Endodermal cell (in vitro differentiated cells): ENCODE data around the gene ADD1. TPM values are rescaled to one million over a fixed set of nuclear protein-coding genes. Genes with fewer than 3 reads are reported as not detected.
A peak's percentile ranks its signal among the peaks of the same experiment; 100 is the strongest.

Experiments
- DNase-seq: peaks from one replicate; pipeline ENCODE4 v3.0.0-alpha.2; 2017
- H3K27ac ChIP-seq: 2 replicates; pipeline ENCODE4 v1.5.1; 2013; ENCODE audit warnings: mild to moderate bottlenecking, low read depth, low read length, moderate library complexity
- H3K27me3 ChIP-seq: 2 replicates; pipeline ENCODE4 v1.6.1; 2013; ENCODE audit warnings: mild to moderate bottlenecking, low read length, moderate library complexity; ENCODE audit not compliant: insufficient read depth, control insufficient read depth, poor library complexity, severe bottlenecking
- H3K36me3 ChIP-seq: 2 replicates; pipeline ENCODE4 v1.7.0; 2013; ENCODE audit warnings: mild to moderate bottlenecking, low read length, moderate library complexity; ENCODE audit not compliant: control insufficient read depth, insufficient read depth
- H3K4me1 ChIP-seq: one replicate; pipeline ENCODE4 v1.7.0; 2013; ENCODE audit warnings: low read length; ENCODE audit not compliant: control insufficient read depth, insufficient read depth
- H3K4me3 ChIP-seq: 2 replicates; pipeline ENCODE4 v1.5.1; 2013; ENCODE audit warnings: mild to moderate bottlenecking, low read length, moderate library complexity
- H3K9ac ChIP-seq: 2 replicates; pipeline ENCODE4 v1.6.1; 2013; ENCODE audit warnings: mild to moderate bottlenecking, low read length, moderate library complexity; ENCODE audit not compliant: poor library complexity, severe bottlenecking; ENCODE audit errors: extremely low read depth
- H3K9me3 ChIP-seq: 2 replicates; pipeline ENCODE4 v1.6.1; 2013; ENCODE audit warnings: mild to moderate bottlenecking, low read length, moderate library complexity; ENCODE audit not compliant: control insufficient read depth
- H3K27ac Mint-ChIP-seq: 2 replicates; pipeline ENCODE4 v1.8.0; 2020; ENCODE audit warnings: mixed read lengths
- H3K27me3 Mint-ChIP-seq: 2 replicates; pipeline ENCODE4 v1.8.0; 2021; ENCODE audit warnings: mild to moderate bottlenecking, mixed read lengths; ENCODE audit not compliant: insufficient read depth
- H3K36me3 Mint-ChIP-seq: 2 replicates; pipeline ENCODE4 v1.8.0; 2020; ENCODE audit warnings: low read depth, mixed read lengths
- H3K4me1 Mint-ChIP-seq: 2 replicates; pipeline ENCODE4 v1.8.0; 2020; ENCODE audit warnings: mixed read lengths
- H3K4me3 Mint-ChIP-seq: 2 replicates; pipeline ENCODE4 v1.8.0; 2020; ENCODE audit warnings: mild to moderate bottlenecking, moderate library complexity, mixed read lengths
- H3K9me3 Mint-ChIP-seq: 2 replicates; pipeline ENCODE4 v1.8.0; 2020; ENCODE audit warnings: mild to moderate bottlenecking, mixed read lengths
- WGBS, 2 experiments: methylation state at CpG; one replicate each; pipeline versions ENCODE4 v1.1.5 to v1.1.7; 2013; ENCODE audit warnings: missing lambda C conversion rate in 2 of 2, mixed read lengths in 1 of 2; ENCODE audit not compliant: insufficient coverage in 1 of 2, insufficient read length in 1 of 2; 5-methylcytosine and 5-hydroxymethylcytosine counted together
- total RNA-seq, 2 donors: library from RNA; stranded (reverse); fragmentation: NEBNext Ultra II Directional in 1 of 2; extraction: Animal tissue kit (Norgen Biotek cat#: 25700) in 1 of 2; gene quantifications; 2 replicates in 1 of 2; 3 replicates in 1 of 2; pipeline ENCODE4 v1.2.1, GENCODE V29; 2021
- TF ChIP-seq, protein P1 (sequence below): fragments of 200-600 bp; sonication (generic); conservative IDR thresholded peaks from 2 replicates; pipeline ENCODE4 v1.5.0; 2021; ENCODE audit warnings: antibody characterized with exemption, mild to moderate bottlenecking

The ADD1 gene
- total RNA-seq, 2 donors from 2014 or later, result 231 to 257 TPM

DNA sequence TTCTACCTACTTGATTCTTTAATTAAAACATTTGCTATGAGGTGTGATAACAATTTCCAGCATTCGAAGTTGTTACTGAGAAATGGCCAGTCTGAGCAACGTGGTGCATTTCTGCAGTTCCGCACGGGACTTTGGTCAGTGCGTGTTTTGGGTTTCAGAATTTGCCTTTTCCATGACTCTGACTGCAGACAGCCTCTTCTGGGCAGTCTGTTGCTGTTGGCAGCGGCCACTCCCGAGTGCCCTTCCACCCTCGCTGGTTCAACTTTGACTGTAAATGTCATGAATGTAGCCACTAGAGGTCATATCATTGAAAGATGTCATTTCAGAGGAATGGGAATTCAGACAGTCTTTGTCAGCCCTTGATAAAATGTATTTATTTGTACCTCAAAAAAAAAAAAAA is 65.9 kb downstream of the ADD1 start:
- H3K9me3 Mint-ChIP-seq, result no peaks in the 10 kb centered on the region
- TF ChIP-seq, protein P1, sequence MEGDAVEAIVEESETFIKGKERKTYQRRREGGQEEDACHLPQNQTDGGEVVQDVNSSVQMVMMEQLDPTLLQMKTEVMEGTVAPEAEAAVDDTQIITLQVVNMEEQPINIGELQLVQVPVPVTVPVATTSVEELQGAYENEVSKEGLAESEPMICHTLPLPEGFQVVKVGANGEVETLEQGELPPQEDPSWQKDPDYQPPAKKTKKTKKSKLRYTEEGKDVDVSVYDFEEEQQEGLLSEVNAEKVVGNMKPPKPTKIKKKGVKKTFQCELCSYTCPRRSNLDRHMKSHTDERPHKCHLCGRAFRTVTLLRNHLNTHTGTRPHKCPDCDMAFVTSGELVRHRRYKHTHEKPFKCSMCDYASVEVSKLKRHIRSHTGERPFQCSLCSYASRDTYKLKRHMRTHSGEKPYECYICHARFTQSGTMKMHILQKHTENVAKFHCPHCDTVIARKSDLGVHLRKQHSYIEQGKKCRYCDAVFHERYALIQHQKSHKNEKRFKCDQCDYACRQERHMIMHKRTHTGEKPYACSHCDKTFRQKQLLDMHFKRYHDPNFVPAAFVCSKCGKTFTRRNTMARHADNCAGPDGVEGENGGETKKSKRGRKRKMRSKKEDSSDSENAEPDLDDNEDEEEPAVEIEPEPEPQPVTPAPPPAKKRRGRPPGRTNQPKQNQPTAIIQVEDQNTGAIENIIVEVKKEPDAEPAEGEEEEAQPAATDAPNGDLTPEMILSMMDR, result no peak
- H3K4me3 Mint-ChIP-seq, result no peak overlapping the region
- no peak overlapping the region for H3K9ac ChIP-seq
- H3K4me1 Mint-ChIP-seq, result no peaks in the 10 kb centered on the region
- no peaks in the 10 kb centered on the region for H3K4me1 ChIP-seq
- H3K27me3 Mint-ChIP-seq, result no peaks in the 10 kb centered on the region
- no peak overlapping the region for H3K4me3 ChIP-seq
- DNase-seq, result no peak
- no peaks in the 10 kb centered on the region for H3K9me3 ChIP-seq
- H3K27ac Mint-ChIP-seq, result no peak overlapping the region
- WGBS, 2 experiments, result 92 to 95% methylated on average over 5 to 8 of the region's 8 CpGs
- H3K27ac ChIP-seq, result no peak overlapping the region
- peaks cover 97% of the 10 kb centered on the region for H3K36me3 ChIP-seq
- no peaks in the 10 kb centered on the region for H3K27me3 ChIP-seq
- H3K36me3 Mint-ChIP-seq, result peaks cover 91% of the 10 kb centered on the region

DNA sequence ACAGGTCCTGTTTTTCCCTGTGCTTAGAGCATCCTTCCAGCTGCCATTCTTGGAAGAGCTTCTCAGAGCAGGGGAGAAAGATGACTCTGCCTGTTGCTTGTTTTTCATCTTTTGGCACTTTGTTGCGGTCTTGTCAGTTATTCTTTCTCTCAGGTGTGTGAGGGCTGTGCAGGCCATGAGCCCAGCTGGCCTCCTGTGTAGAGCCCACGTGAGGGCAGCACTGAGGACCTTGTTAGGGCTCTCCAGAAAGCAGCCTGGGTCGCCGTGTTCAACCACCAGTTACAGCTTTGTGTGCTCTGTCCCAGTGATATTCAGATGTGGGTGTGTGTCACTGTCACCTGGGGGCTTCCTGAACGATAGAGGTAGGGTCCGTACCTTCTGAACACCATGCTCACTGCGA is 66.8 kb downstream of the ADD1 start:
- no peaks in the 10 kb centered on the region for H3K27me3 ChIP-seq
- H3K4me1 ChIP-seq, result no peaks in the 10 kb centered on the region
- Mint-ChIP-seq H3K4me1 (no peaks in the 10 kb centered on the region), H3K27me3 (no peaks in the 10 kb centered on the region), H3K27ac (peak overlapping the region; percentile 76), H3K36me3 (peaks cover 92% of the 10 kb centered on the region), H3K9me3 (no peaks in the 10 kb centered on the region), H3K4me3 (no peak overlapping the region)
- H3K9ac ChIP-seq, result no peak overlapping the region
- no peak overlapping the region for H3K4me3 ChIP-seq
- WGBS, 2 experiments, result 89 to 92% methylated on average over 6 to 7 of the region's 7 CpGs
- TF ChIP-seq, protein P1, result peak; percentile 64
- H3K36me3 ChIP-seq, result peaks cover 96% of the 10 kb centered on the region
- no peaks in the 10 kb centered on the region for H3K9me3 ChIP-seq
- peak; percentile 65 for DNase-seq
- H3K27ac ChIP-seq, result no peak overlapping the region

DNA sequence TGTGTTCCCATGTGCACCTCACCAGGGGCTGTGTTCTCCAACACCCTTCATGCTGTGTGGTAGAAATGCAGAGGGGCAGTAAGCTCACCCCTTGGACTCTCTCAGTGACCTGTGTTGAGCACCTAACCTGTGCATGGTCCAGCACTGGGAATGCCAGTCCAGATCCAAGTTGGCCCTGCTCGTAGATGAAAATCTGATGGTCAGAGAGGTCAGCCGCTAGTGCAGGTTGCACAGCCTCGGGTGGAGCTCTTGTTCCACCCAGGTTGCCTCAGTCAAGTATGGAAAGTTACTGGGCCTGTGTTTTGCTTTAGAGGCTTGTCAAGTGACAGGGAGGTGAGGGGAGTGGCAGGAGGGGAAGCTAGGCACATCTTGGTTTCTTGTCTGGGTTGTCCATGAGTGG is 68.2 kb downstream of the ADD1 start:
- no peaks in the 10 kb centered on the region for H3K4me1 Mint-ChIP-seq
- H3K9me3 Mint-ChIP-seq, result peaks cover 7% of the 10 kb centered on the region
- peaks cover 92% of the 10 kb centered on the region for H3K36me3 Mint-ChIP-seq
- no peak overlapping the region for H3K27ac ChIP-seq
- H3K9me3 ChIP-seq, result peaks cover 5% of the 10 kb centered on the region
- H3K27me3 ChIP-seq, result no peaks in the 10 kb centered on the region
- DNase-seq, result no peak
- H3K27ac Mint-ChIP-seq, result no peak overlapping the region
- no peaks in the 10 kb centered on the region for H3K27me3 Mint-ChIP-seq
- no peak overlapping the region for H3K9ac ChIP-seq
- H3K36me3 ChIP-seq, result peaks cover 91% of the 10 kb centered on the region
- no peaks in the 10 kb centered on the region for H3K4me1 ChIP-seq
- H3K4me3 Mint-ChIP-seq, result no peak overlapping the region
- WGBS, 2 experiments, result 88 to 92% methylated on average over 2 to 3 of the region's 3 CpGs
- TF ChIP-seq, protein P1, result no peak
- no peak overlapping the region for H3K4me3 ChIP-seq
